ENCODE results near the gene TRIM56. TPM values are rescaled to one million over a fixed set of nuclear protein-coding genes. Genes with fewer than 3 reads are reported as not detected.

The TRIM56 gene
- total and polyA plus RNA-seq, 9 of the 15 experiments (the other 6 are each of a cell fraction or from before 2014, with no cell fraction given): 2.0 to 29.7 (median 11.6) TPM

DNA sequence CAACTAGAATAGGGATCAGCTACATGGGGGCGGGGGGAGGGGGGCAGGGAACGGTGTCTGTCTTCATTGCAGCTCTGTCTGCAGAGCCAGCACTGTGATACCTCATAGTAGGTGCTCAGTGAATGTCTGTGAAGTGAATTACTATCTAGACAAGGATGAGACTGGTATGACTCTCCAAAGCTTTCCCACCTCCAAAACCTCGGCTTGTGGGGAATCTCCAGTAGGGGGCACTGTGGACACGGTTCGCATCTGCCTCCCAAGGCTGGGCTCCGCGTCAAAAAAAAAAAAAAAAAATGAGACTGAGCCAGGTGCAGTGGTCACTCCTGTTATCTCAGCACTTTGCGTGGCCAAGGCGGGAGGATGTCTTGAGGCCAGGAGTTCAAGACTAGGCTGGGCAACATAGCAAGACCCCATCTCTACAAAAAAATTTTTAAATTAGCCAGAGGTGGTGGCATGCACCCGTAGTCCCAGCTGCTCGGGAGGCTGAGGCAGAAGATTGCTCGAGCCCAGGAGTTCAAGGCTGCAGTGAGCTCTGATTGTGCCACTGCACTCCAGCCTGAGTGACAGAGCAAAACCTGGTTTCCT is 9.6 kb downstream of the TRIM56 start (continued):
- TF ChIP-seq GTF3C2 (IDR thresholded peaks at IDR 0.05; ENCODE audit: borderline replicate concordance, extremely low read depth, insufficient read length): peak; percentile 32
- no peak for TF ChIP-seq ZNF699 (CRISPR knock-in tag; IDR thresholded peaks at IDR 0.05; ENCODE audit: insufficient replicate concordance)
- no peak for TF ChIP-seq ZFPM2 (CRISPR knock-in tag; IDR thresholded peaks at IDR 0.05)
- peak; percentile 43 for TF ChIP-seq CBFA2T2 (conservative IDR thresholded peaks at IDR 0.05)
- no peak for TF ChIP-seq ATF1 (CRISPR knock-in tag; IDR thresholded peaks at IDR 0.05)
- peak; percentile 59 for TF ChIP-seq ATF1 (tag; IDR thresholded peaks at IDR 0.05)
- no peak for TF ChIP-seq USF2 (CRISPR knock-in tag; IDR thresholded peaks at IDR 0.05)
- TF ChIP-seq, protein P1, sequence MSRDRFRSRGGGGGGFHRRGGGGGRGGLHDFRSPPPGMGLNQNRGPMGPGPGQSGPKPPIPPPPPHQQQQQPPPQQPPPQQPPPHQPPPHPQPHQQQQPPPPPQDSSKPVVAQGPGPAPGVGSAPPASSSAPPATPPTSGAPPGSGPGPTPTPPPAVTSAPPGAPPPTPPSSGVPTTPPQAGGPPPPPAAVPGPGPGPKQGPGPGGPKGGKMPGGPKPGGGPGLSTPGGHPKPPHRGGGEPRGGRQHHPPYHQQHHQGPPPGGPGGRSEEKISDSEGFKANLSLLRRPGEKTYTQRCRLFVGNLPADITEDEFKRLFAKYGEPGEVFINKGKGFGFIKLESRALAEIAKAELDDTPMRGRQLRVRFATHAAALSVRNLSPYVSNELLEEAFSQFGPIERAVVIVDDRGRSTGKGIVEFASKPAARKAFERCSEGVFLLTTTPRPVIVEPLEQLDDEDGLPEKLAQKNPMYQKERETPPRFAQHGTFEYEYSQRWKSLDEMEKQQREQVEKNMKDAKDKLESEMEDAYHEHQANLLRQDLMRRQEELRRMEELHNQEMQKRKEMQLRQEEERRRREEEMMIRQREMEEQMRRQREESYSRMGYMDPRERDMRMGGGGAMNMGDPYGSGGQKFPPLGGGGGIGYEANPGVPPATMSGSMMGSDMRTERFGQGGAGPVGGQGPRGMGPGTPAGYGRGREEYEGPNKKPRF (IDR thresholded peaks at IDR 0.05; ENCODE audit: low read depth, low read length): no peak
- TF ChIP-seq CC2D1A (IDR thresholded peaks at IDR 0.05): peak; percentile 71; the same call in 1 of the 2 replicates
- peak; percentile 70 for TF ChIP-seq CTBP1 (IDR thresholded peaks at IDR 0.05; ENCODE audit: borderline replicate concordance)
- TF ChIP-seq DEAF1 (CRISPR knock-in tag; IDR thresholded peaks at IDR 0.05): peak; percentile 34; the same call in 1 of the 2 replicates
- peak in 1 of 2 experiments; percentile 57; a peak in 3 of 4 replicates for TF ChIP-seq RCOR1 (IDR thresholded peaks at IDR 0.05; ENCODE audit: borderline replicate concordance in 1 of 2, low read depth in 2 of 2, low read length in 2 of 2)
- peak; percentile 62 for TF ChIP-seq SMAD4 (CRISPR knock-in tag; conservative IDR thresholded peaks at IDR 0.05)
- peak; percentile 49; the same call in 1 of the 2 replicates for TF ChIP-seq MYC (IDR thresholded peaks at IDR 0.05; ENCODE audit: low read depth, low read length)
- no peak for TF ChIP-seq MYC (CRISPR knock-in tag; IDR thresholded peaks at IDR 0.05; ENCODE audit: borderline replicate concordance, low read depth)
- TF ChIP-seq HMGN3 (IDR thresholded peaks at IDR 0.05; ENCODE audit: borderline replicate concordance, extremely low read depth, insufficient read length, low read depth, low read length): no peak
- TF ChIP-seq ZC3H4 (CRISPR knock-in tag; IDR thresholded peaks at IDR 0.05; ENCODE audit: borderline replicate concordance): no peak
- TF ChIP-seq TOE1 (IDR thresholded peaks at IDR 0.05; ENCODE audit: borderline replicate concordance): peak; percentile 31; the same call in 1 of the 2 replicates
- no peak for TF ChIP-seq TOE1 (CRISPR knock-in tag; IDR thresholded peaks at IDR 0.05; ENCODE audit: borderline replicate concordance, low read depth)
- peak; percentile 47; the same call in 1 of the 2 replicates for TF ChIP-seq FOSL1 (tag; conservative IDR thresholded peaks at IDR 0.05)
- TF ChIP-seq ILK (tag; IDR thresholded peaks at IDR 0.05; ENCODE audit: borderline replicate concordance, low read depth): no peak

Measured in K562 (cell line).